Esophagus muscularis mucosa (tissue), 4 donors: ENCODE data around the gene RAB11FIP2. TPM values are rescaled to one million over a fixed set of nuclear protein-coding genes. Genes with fewer than 3 reads are reported as not detected.

Experiments used
- DNase-seq: peaks from one replicate; pipeline ENCODE4 v3.0.0-alpha.2; 2017; ENCODE audit errors: extremely low spot score
- H3K27ac ChIP-seq, 4 donors: fragments of 200-600 bp; sonication (generic); replicated peaks in 1 of 4; 1 replicate in 3 of 4; 2 replicates in 1 of 4; pipeline ENCODE4 v1.5.1; 2016 to 2019; ENCODE audit warnings: mild to moderate bottlenecking in 1 of 4
- H3K27me3 ChIP-seq, 4 donors: fragments of 200-600 bp; sonication (generic); one replicate each; pipeline versions ENCODE4 v1.5.1 to v1.6.0; 2016 to 2019
- H3K36me3 ChIP-seq, 4 donors: fragments of 200-600 bp; sonication (generic); one replicate each; pipeline ENCODE4 v1.5.1; 2016 to 2019
- H3K4me1 ChIP-seq, 4 donors: fragments of 200-600 bp; sonication (generic); one replicate each; pipeline ENCODE4 v1.5.1; 2016 to 2019
- H3K4me3 ChIP-seq, 4 donors: fragments of 200-600 bp; sonication (generic); 1 replicate in 2 of 4; 2 replicates in 2 of 4; pipeline ENCODE4 v1.5.1; 2016 to 2019; ENCODE audit warnings: mild to moderate bottlenecking in 4 of 4, moderate library complexity in 1 of 4
- H3K9me3 ChIP-seq, 4 donors: fragments of 200-600 bp; sonication (generic); 1 replicate in 3 of 4; 2 replicates in 1 of 4; pipeline ENCODE4 v1.5.1; 2016 to 2019
- CTCF ChIP-seq, 3 experiments: fragments of 200-600 bp in 2 of 3; fragments of 450-650 bp in 1 of 3; sonication (generic) in 2 of 3; IDR thresholded peaks; one replicate each; pipeline ENCODE4 v1.5.1; 2017 to 2019; ENCODE audit warnings: antibody characterized with exemption in 3 of 3, mild to moderate bottlenecking in 2 of 3, moderate library complexity in 1 of 3
- EP300 ChIP-seq: sonication (generic); formaldehyde crosslinking; IDR thresholded peaks from one replicate; pipeline ENCODE4 v1.6.1; 2017; ENCODE audit warnings: antibody characterized with exemption
- POLR2A ChIP-seq: fragments of 450-650 bp; IDR thresholded peaks from one replicate; pipeline ENCODE4 v1.6.1; 2017; ENCODE audit warnings: antibody characterized with exemption, moderate library complexity, mild to moderate bottlenecking, low read depth
- POLR2AphosphoS5 ChIP-seq, 2 donors: sonication (generic); formaldehyde crosslinking; IDR thresholded peaks; one replicate each; pipeline ENCODE4 v1.6.1; 2017; ENCODE audit warnings: antibody characterized with exemption in 2 of 2
- WGBS: methylation state at CpG from one replicate; pipeline ENCODE4 v1.1.5; 2018; 5-methylcytosine and 5-hydroxymethylcytosine counted together
- intact Hi-C: fragments of 100-400 bp; cut with DNase I; formaldehyde crosslinking; loops from one replicate; pipeline ENCODE4 v1.15.1; 2023
- total RNA-seq, 4 donors: library from RNA; depleted of rRNA; stranded (reverse); fragments of >200 nt; gene quantifications; one replicate each; pipeline versions ENCODE4 v1.1.0 to v1.2.1, GENCODE V29; 2016

Gene RAB11FIP2
- total RNA-seq, 4 donors from 2014 or later = 34.8 to 46.5 (median 38.8) TPM

GRCh38 chr10:118057361-118057760 is 10.6 kb upstream of the RAB11FIP2 start:
- Histone ChIP-seq H3K4me3 (no peak overlapping the region), H3K27ac (no peak overlapping the region), H3K4me1 (no peaks in the 10 kb centered on the region), H3K27me3 (no peaks in the 10 kb centered on the region), H3K9me3 (no peaks in the 10 kb centered on the region), H3K36me3 (no peaks in the 10 kb centered on the region)
- 91% methylated on average over 4 of the region's 4 CpGs for WGBS
- no peak for DNase-seq
- TF ChIP-seq EP300 = no peak
- no peak for TF ChIP-seq POLR2AphosphoS5 (IDR thresholded peaks at IDR 0.05)
- TF ChIP-seq CTCF (IDR thresholded peaks at IDR 0.05) = no peak
- no peak for TF ChIP-seq POLR2A
- intact Hi-C loops = no loop called here

DNA sequence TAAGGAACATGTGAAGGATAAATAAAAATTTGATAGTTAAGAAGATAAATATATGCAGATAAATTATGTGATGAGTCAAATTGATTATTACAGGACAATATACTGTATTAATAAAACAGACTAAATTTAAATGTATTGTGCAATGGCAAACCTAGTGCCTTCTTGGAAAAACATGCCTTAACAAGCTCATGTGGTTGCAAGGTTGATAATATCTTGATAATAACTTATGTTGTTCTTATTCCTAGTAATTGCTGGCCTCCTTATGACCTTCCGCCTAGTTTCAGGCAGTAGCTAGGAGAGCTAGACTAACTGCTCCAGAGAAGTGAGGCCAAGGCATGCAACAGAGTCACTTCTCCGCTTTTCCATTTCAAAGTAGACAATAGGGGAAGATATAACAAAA is 7.6 kb upstream of the RAB11FIP2 start:
- WGBS = 98% methylated on average over 2 of the region's 2 CpGs
- intact Hi-C loops = no loop called here

DNA sequence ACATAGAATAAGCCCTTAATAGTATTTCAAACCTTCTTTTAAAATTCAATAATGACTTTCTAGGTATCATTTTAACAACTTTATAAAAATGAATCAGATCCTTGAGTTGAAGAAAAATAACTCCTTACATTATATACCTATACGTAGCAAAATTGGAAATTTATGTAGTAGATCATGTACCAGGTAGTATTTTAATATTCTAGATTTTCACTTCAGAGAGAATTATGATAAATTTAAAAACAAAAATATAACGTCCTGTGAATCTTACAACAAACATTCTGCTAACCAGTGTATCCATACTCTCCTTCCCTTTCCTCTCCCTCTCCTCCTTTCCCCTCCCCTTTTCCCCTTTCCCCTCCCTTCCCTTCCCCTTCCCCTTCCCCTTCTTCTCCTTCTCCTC is 6.1 kb upstream of the RAB11FIP2 start:
- H3K4me3 ChIP-seq = no peak overlapping the region
- DNase-seq = no peak
- H3K36me3 ChIP-seq = no peaks in the 10 kb centered on the region
- TF ChIP-seq POLR2A (no peak), CTCF (IDR thresholded peaks at IDR 0.05) (no peak), EP300 (no peak), POLR2AphosphoS5 (IDR thresholded peaks at IDR 0.05) (no peak)
- H3K27me3 ChIP-seq = no peaks in the 10 kb centered on the region
- no peak overlapping the region for H3K27ac ChIP-seq
- intact Hi-C loops = no loop called here
- H3K9me3 ChIP-seq = no peaks in the 10 kb centered on the region
- no peaks in the 10 kb centered on the region for H3K4me1 ChIP-seq
- WGBS = 82% methylated on average over 2 of the region's 2 CpGs

More for the DNA sequence above, 7.6 kb upstream of the RAB11FIP2 start:
- H3K9me3 ChIP-seq = no peaks in the 10 kb centered on the region
- H3K27me3 ChIP-seq = no peaks in the 10 kb centered on the region
- TF ChIP-seq EP300 (no peak), POLR2A (no peak), POLR2AphosphoS5 (IDR thresholded peaks at IDR 0.05) (no peak), CTCF (IDR thresholded peaks at IDR 0.05) (no peak)
- no peaks in the 10 kb centered on the region for H3K36me3 ChIP-seq
- H3K27ac ChIP-seq = no peak overlapping the region
- no peak overlapping the region for H3K4me3 ChIP-seq
- DNase-seq = no peak
- no peaks in the 10 kb centered on the region for H3K4me1 ChIP-seq

- Histone ChIP-seq H3K27me3 (no peaks in the 10 kb centered on the region), H3K36me3 (no peaks in the 10 kb centered on the region), H3K27ac (peak overlapping the region in 2 of 4 donors; percentile 96 to 97), H3K4me3 (no peak overlapping the region), H3K4me1 (peaks cover 11 to 39% (median 37%) of the 10 kb centered on the region in 4 donors), H3K9me3 (no peaks in the 10 kb centered on the region)
- DNase-seq = no peak
- intact Hi-C loops = no loop called here
- WGBS = 61% methylated on average over 5 of the region's 5 CpGs
- TF ChIP-seq CTCF (IDR thresholded peaks at IDR 0.05) = no peak
These were observed 1.1 kb upstream of the RAB11FIP2 start for GRCh38 chr10:118047880-118048279.

DNA sequence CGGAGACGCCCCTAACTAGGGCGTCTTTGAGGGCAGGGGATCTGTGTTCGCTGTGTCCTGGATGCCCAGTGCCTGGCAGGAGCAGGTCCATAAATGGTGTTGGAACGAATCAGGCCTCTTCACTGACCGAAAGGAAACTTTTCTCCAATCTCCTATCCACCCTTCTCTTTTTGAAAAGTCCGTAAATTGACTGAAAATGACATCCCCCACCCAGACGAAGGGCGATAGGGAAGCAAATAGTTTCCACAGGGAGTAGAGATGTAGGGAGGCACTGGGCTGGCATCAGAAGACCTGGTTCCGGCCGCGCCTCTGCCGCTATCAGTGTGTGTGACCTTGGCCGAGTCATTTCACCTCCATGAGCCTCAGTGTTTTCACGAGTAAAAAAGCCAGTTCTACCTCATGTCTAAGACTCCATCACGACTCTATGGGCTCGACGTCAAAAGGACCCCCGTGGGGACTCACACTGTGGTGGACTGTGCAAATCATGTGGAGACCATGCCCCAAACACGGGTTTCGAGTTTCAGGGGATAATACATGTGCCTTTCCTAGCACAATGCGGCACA is 497 bp upstream of the RAB11FIP2 start:
- Histone ChIP-seq H3K9me3 (no peaks in the 10 kb centered on the region), H3K27me3 (no peaks in the 10 kb centered on the region), H3K27ac (peak overlapping the region; percentile 93 to 97 (median 95)), H3K4me1 (peaks cover 16 to 45% (median 43%) of the 10 kb centered on the region in 4 donors), H3K36me3 (no peaks in the 10 kb centered on the region), H3K4me3 (peak overlapping the region; percentile 79 to 97 (median 86))
- intact Hi-C loops = no loop called here
- no peak for TF ChIP-seq POLR2AphosphoS5 (IDR thresholded peaks at IDR 0.05)
- no peak for TF ChIP-seq CTCF (IDR thresholded peaks at IDR 0.05)
- no peak for TF ChIP-seq POLR2A
- TF ChIP-seq EP300 = no peak
- WGBS = 49% methylated on average over 22 of the region's 22 CpGs
- DNase-seq = no peak
